ENCODE measurements around the gene LYVE1. TPM values are rescaled to one million over a fixed set of nuclear protein-coding genes. Genes with fewer than 3 reads are reported as not detected.

Gene LYVE1
- polyA plus RNA-seq, 1 of the 3 experiments (the other 2 are of a cell fraction), result not detected

- H3K9me2 ChIP-seq, result no peaks in the 10 kb centered on the region
- H3K36me3 ChIP-seq (replicated peaks in 1 of 2; ENCODE audit: control insufficient read depth in 1 of 2, insufficient read depth in 2 of 2, low read length in 1 of 2), result peaks cover 29 to 64% of the 10 kb centered on the region in 2 experiments
- ChIA-PET POLR2A (no interaction called here), CTCF (interaction anchor here (1.3 to 2.7 kb wide), 3 partner anchors 22 to 217 kb away, joined by 3 to 11 read pairs (median 5); partner anchors contain the start of gene RNF141)
- no peak overlapping the region for H3K9ac ChIP-seq
- TF ChIP-seq, protein P1, sequence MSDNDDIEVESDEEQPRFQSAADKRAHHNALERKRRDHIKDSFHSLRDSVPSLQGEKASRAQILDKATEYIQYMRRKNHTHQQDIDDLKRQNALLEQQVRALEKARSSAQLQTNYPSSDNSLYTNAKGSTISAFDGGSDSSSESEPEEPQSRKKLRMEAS (IDR thresholded peaks at IDR 0.05; ENCODE audit: low read depth), result no peak
- TF ChIP-seq USF2 (IDR thresholded peaks at IDR 0.05; ENCODE audit: borderline replicate concordance, low read depth, low read length) (no peak), EP300 (IDR thresholded peaks at IDR 0.05; ENCODE audit: borderline replicate concordance in 1 of 2, low read depth in 1 of 2, low read length in 1 of 2) (no peak), YY1 (IDR thresholded peaks at IDR 0.05; ENCODE audit: low read depth) (no peak), MEF2A (IDR thresholded peaks at IDR 0.05; ENCODE audit: borderline replicate concordance, low read depth) (no peak), ZBTB33 (IDR thresholded peaks at IDR 0.05; ENCODE audit: borderline replicate concordance, low read depth) (no peak), POLR2AphosphoS5 (IDR thresholded peaks at IDR 0.05; ENCODE audit: low read depth, low read length) (no peak), RAD21 (IDR thresholded peaks at IDR 0.05; ENCODE audit: low read length) (no peak), JUND (IDR thresholded peaks at IDR 0.05) (no peak), FOXJ3 (CRISPR knock-in tag; IDR thresholded peaks at IDR 0.05) (no peak), RFX5 (IDR thresholded peaks at IDR 0.05; ENCODE audit: low read length) (no peak), SMC3 (IDR thresholded peaks at IDR 0.05; ENCODE audit: low read depth, low read length) (no peak), TEAD4 (IDR thresholded peaks at IDR 0.05; ENCODE audit: borderline replicate concordance, insufficient read depth) (no peak), TCF12 (IDR thresholded peaks at IDR 0.05) (no peak), TAF1 (IDR thresholded peaks at IDR 0.05; ENCODE audit: borderline replicate concordance, low read depth, low read length) (no peak), EZH2phosphoT487 (IDR thresholded peaks at IDR 0.05; ENCODE audit: borderline replicate concordance, low read depth) (no peak)
- TF ChIP-seq, protein P2, sequence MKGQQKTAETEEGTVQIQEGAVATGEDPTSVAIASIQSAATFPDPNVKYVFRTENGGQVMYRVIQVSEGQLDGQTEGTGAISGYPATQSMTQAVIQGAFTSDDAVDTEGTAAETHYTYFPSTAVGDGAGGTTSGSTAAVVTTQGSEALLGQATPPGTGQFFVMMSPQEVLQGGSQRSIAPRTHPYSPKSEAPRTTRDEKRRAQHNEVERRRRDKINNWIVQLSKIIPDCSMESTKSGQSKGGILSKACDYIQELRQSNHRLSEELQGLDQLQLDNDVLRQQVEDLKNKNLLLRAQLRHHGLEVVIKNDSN (IDR thresholded peaks at IDR 0.05; ENCODE audit: borderline replicate concordance, low read depth), result no peak
- TF ChIP-seq, protein P3, sequence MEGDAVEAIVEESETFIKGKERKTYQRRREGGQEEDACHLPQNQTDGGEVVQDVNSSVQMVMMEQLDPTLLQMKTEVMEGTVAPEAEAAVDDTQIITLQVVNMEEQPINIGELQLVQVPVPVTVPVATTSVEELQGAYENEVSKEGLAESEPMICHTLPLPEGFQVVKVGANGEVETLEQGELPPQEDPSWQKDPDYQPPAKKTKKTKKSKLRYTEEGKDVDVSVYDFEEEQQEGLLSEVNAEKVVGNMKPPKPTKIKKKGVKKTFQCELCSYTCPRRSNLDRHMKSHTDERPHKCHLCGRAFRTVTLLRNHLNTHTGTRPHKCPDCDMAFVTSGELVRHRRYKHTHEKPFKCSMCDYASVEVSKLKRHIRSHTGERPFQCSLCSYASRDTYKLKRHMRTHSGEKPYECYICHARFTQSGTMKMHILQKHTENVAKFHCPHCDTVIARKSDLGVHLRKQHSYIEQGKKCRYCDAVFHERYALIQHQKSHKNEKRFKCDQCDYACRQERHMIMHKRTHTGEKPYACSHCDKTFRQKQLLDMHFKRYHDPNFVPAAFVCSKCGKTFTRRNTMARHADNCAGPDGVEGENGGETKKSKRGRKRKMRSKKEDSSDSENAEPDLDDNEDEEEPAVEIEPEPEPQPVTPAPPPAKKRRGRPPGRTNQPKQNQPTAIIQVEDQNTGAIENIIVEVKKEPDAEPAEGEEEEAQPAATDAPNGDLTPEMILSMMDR (IDR thresholded peaks at IDR 0.05), result no peak
- TF ChIP-seq, protein P4, sequence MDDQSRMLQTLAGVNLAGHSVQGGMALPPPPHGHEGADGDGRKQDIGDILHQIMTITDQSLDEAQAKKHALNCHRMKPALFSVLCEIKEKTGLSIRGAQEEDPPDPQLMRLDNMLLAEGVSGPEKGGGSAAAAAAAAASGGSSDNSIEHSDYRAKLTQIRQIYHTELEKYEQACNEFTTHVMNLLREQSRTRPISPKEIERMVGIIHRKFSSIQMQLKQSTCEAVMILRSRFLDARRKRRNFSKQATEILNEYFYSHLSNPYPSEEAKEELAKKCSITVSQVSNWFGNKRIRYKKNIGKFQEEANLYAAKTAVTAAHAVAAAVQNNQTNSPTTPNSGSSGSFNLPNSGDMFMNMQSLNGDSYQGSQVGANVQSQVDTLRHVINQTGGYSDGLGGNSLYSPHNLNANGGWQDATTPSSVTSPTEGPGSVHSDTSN (IDR thresholded peaks at IDR 0.05), result no peak
- no peak overlapping the region for H3K27ac ChIP-seq (ENCODE audit: low read depth in 2 of 2, low read length in 1 of 2)
- no peaks in the 10 kb centered on the region for H3K79me2 ChIP-seq (ENCODE audit: insufficient read depth)
- no peak for DNase-seq
- H3K4me2 ChIP-seq, result no peak overlapping the region
- H3F3A ChIP-seq (replicated peaks; ENCODE audit: insufficient read depth), result no peaks in the 10 kb centered on the region
- H3K27me3 ChIP-seq (ENCODE audit: insufficient read depth), result no peaks in the 10 kb centered on the region
- peaks cover 0 to 9% of the 10 kb centered on the region in 2 experiments; a peak in 1 of 4 replicates for H3K4me1 ChIP-seq (ENCODE audit: control insufficient read depth in 1 of 2, insufficient read depth in 2 of 2, low read depth in 1 of 2, low read length in 1 of 2)
- H4K20me1 ChIP-seq (ENCODE audit: insufficient read depth), result no peaks in the 10 kb centered on the region
- H3K4me3 ChIP-seq (ENCODE audit: low read depth in 2 of 2, low read length in 1 of 2), result no peak overlapping the region
- no peaks in the 10 kb centered on the region for H3K9me3 ChIP-seq
- H2AFZ ChIP-seq (ENCODE audit: low read depth), result no peak overlapping the region
These were observed 50.3 kb downstream of the LYVE1 start for GRCh38 chr11:10518123-10518522.
